Measurements from ENCODE around the gene EIPR1. TPM values are rescaled to one million over a fixed set of nuclear protein-coding genes. Genes with fewer than 3 reads are reported as not detected.

Gene EIPR1
- total RNA-seq, 1 experiment from 2014 or later: 27.8 TPM

DNA sequence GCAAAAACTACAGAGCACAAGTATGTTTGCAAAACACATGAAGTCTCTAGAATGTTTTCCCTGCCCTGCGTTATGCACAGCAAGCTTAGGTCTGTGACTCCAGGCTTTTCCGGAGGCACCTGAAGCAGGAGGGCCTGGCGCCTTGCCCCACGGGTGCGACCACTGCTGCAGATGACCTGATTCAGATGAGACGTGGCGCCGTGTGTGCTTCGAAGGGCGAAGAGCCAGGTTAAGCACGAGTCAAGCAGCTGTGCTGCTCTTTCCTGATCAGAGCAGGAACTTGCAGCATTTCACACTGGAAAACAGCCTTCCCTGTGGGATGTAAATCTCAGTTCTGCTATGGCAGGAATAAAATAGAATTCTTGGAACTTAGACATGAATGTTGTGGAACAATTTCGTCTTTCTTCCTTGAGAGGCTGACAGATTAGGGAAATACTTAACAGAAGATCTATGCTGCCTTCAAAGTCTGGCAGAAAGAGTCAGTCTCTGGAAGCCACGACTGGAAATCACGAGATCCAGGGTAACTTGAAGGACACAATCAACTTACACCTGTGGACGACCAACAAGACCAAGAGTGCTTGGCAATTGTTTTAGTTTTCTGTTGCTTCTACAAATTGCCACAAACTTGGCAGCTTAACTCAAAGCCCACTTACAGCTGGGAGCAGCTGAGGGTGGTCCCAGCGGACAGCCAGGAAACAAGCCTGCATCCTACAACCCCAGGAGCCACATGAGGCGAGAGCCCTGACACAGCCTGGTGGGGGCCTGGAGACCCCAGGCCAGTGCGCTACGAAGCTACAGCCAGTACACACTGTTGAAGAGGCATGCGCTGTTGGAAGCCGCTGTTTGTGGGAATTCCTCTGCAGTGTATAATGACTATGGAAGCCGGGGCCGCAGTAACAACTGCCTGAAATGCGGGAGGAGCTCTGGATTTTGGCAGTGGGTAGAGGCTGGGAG is 42.9 kb downstream of the EIPR1 start:
- Histone ChIP-seq H2BK5ac (ENCODE audit: insufficient read length, low read length) (no peak overlapping the region), H2BK120ac (ENCODE audit: low read depth, low read length, poor library complexity, severe bottlenecking) (no peak overlapping the region), H3K4me2 (ENCODE audit: insufficient read depth, insufficient read length, low read length) (no peak overlapping the region), H3K14ac (ENCODE audit: insufficient read depth, low read length) (no peak overlapping the region), H2BK15ac (ENCODE audit: low read depth, low read length) (no peak overlapping the region), H3K23me2 (ENCODE audit: insufficient read length, low read depth, low read length, poor library complexity, severe bottlenecking) (no peaks in the 10 kb centered on the region), H3K4ac (ENCODE audit: low read depth, low read length) (no peak overlapping the region), H4K5ac (ENCODE audit: insufficient read length, low read depth, low read length) (no peak overlapping the region), H3K4me1 (ENCODE audit: insufficient read depth, low read length) (no peaks in the 10 kb centered on the region), H4K91ac (ENCODE audit: insufficient read length, low read depth, low read length) (no peak overlapping the region), H2BK12ac (ENCODE audit: insufficient read length, low read depth, low read length) (no peak overlapping the region), H4K20me1 (ENCODE audit: control insufficient read depth, insufficient read depth, insufficient read length) (no peaks in the 10 kb centered on the region), H3K23ac (ENCODE audit: insufficient read length, low read depth, low read length) (no peak overlapping the region), H3K9me3 (ENCODE audit: control insufficient read depth, low read depth, low read length) (no peaks in the 10 kb centered on the region), H2AFZ (ENCODE audit: low read length) (no peak overlapping the region), H3K79me2 (ENCODE audit: insufficient read depth, low read length) (no peaks in the 10 kb centered on the region), H3K79me1 (ENCODE audit: insufficient read depth, low read depth, low read length, poor library complexity, severe bottlenecking) (no peaks in the 10 kb centered on the region), H3K9ac (ENCODE audit: extremely low read depth, insufficient read length, low read length) (no peak overlapping the region), H3K27ac (ENCODE audit: insufficient read length, low read depth, low read length) (no peak overlapping the region), H3K27me3 (ENCODE audit: insufficient read depth, low read length) (no peaks in the 10 kb centered on the region), H4K8ac (replicated peaks; ENCODE audit: insufficient read length, low read depth, low read length) (no peak overlapping the region), H3T11ph (ENCODE audit: low read length) (no peak overlapping the region), H2AK5ac (ENCODE audit: insufficient read length, low read length) (no peak overlapping the region), H2BK20ac (ENCODE audit: low read depth, low read length, poor library complexity, severe bottlenecking) (no peak overlapping the region), H3K18ac (ENCODE audit: insufficient read length, low read depth, low read length) (no peak overlapping the region), H3K56ac (ENCODE audit: insufficient read length, low read depth, low read length) (no peak overlapping the region)
- Mint-ChIP-seq H3K4me3 (no peak overlapping the region), H3K36me3 (ENCODE audit: insufficient read depth in 1 of 3, low read depth in 3 of 3) (peaks cover 42 to 65% (median 48%) of the 10 kb centered on the region in 3 experiments), H3K27me3 (ENCODE audit: low read depth) (no peaks in the 10 kb centered on the region), H3K4me1 (no peaks in the 10 kb centered on the region), H3K27ac (peak overlapping the region in 1 of 3 experiments; percentile 31; a peak in 2 of 7 replicates), H3K9me3 (peaks cover 8 to 9% of the 10 kb centered on the region in 2 experiments; a peak in 3 of 5 replicates)
- TF ChIP-seq, protein P1, sequence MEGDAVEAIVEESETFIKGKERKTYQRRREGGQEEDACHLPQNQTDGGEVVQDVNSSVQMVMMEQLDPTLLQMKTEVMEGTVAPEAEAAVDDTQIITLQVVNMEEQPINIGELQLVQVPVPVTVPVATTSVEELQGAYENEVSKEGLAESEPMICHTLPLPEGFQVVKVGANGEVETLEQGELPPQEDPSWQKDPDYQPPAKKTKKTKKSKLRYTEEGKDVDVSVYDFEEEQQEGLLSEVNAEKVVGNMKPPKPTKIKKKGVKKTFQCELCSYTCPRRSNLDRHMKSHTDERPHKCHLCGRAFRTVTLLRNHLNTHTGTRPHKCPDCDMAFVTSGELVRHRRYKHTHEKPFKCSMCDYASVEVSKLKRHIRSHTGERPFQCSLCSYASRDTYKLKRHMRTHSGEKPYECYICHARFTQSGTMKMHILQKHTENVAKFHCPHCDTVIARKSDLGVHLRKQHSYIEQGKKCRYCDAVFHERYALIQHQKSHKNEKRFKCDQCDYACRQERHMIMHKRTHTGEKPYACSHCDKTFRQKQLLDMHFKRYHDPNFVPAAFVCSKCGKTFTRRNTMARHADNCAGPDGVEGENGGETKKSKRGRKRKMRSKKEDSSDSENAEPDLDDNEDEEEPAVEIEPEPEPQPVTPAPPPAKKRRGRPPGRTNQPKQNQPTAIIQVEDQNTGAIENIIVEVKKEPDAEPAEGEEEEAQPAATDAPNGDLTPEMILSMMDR (conservative IDR thresholded peaks at IDR 0.05): no peak
- WGBS (ENCODE audit: extremely low coverage, insufficient read length, low lambda C conversion rate): no CpG with 5 or more reads among the region's 24 CpGs
- no peak for DNase-seq
